HG03175 (cell line): ENCODE data around the gene DNAAF5.
"Not testable (repeated sequence)": the region's sequence is repeated elsewhere in the genome, so short reads cannot be mapped to it uniquely, and the experiment has no call there.

Source experiments
- ATAC-seq: cut with Tn5 transposase; IDR thresholded peaks from one replicate; pipeline ENCODE4 v1.9.1; 2021; ENCODE audit warnings: mild to moderate bottlenecking, moderate library complexity; ENCODE audit not compliant: unreplicated experiment

The DNAAF5 gene

GRCh38 chr7:780081-780480 is 53.6 kb downstream of the DNAAF5 start:
- ATAC-seq = no peak

DNA sequence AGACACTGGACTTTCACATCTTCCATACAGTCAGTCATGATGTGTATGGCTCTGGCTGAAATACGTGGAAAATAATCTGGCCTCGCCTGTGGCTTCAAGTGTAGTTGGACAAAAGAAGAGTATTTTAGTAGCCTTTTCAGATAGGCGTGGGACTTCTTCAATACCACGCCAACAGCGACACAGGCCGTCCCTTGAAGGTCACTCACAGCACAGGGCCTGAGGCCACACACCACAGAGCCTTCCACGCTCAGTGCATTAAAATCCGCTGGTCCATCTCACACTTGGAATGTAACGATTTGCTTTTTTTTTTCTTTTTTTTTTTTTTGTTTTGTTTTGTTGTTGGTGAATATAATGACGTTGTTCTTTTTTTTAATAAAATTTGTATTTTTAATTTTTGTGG is 54.0 kb downstream of the DNAAF5 start:
- ATAC-seq = no peak

DNA sequence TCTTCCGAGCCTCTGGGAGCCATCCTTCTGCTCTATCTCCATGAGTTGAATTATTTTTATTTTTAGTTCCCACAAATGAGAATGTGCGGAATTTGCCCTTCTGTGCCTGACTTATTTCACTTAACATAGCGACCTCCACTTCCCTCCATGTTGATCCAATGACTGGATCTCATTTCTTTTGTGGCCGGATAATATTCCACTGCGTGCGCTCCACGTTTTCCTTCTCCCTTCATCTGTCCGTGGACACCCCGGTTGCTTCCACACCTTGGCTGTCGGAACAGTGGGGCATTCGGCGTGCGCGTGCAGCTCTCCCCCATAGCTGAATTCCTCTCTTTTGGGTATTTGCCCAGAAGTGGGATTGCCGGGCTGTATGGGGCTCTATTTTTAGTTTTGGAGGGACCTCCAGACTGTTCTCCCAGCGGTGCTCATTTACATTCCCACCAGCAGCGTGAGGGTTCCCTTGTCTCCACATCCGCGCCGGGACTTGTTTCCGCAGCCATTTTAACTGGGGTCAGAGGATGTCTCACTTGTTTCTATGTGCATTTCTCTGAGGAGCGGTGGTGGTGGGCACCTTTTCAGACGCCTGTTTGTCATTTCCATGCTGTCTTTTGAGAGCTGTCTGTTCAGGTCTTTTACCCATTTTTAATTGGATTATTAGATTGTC is 54.8 kb downstream of the DNAAF5 start:
- ATAC-seq = no peak

GRCh38 chr7:781936-782529 is 55.5 kb downstream of the DNAAF5 start:
- no peak for ATAC-seq

DNA sequence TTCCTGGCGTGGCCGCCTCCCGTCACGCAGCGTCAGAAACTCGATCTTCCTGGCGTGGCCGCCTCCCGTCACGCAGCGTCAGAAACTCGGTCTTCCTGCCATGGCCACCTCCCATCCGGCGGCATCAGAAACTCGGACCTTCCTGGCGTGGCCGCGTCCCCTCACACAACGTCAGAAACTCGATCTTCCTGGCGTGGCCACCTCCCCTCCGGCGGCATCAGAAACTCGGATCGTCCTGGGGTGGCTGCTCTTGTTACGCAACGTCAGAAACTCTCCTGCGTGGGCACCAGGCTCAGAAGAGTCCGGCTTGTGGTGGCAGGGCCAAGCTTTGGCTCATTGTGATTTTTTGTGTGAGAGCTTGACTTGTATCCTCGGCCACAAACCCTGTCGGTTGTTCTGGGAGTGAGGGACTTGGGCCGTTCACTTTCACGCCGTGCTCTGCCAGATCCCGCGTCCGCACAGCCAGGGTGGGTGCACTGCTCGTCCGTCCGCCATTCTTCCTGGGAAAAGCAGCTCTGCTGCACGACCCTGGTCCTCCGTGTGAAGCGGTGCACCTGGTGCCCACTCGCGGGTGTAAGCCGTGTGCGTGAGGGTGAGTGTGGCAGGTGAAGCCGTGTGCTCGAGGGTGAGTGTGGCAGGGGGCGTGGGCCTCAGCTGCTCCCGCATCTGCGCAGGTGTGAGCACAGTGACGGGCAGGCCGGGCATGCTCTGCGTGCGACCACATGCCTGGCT is 56.4 kb downstream of the DNAAF5 start:
- ATAC-seq = no peak

GRCh38 chr7:783556-784490 is 57.3 kb downstream of the DNAAF5 start:
- no peak for ATAC-seq

DNA sequence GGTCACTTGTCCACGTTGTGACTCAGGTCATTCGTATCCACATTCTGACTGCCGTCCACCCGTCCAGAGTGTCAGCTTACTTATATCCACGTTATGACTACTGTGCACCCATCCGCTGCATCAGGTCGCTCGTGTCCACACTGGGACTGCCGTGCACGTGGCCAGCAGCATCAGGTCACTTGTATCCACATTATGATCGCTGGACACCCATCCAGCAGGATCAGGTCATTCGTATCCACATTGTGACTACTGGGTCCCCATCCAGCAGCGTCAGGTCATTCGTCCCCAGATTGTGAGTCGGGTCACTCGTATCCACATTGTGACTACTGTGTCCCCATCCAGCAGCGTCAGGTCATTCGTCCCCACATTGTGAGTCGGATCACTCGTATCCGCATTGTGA is 58.5 kb downstream of the DNAAF5 start:
- no peak for ATAC-seq

DNA sequence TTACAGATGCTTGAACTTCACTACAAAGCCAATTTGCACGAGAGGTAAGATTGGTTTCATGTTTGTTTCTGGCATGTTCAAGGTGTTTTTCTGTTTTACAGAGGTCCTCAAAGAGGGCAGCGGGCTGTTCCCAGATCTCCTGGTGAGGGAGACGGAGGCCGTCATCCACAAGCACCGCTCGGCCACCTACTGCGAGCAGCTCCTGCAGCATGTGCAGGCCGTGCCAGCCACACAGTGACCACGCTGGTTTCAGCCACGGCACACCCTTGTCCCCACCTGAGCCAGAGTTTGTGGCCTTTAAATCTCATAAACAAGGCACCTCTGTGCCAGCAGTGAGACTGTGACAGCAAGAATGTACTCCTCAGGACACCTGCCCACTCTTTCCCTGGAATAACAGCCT is 58.9 kb downstream of the DNAAF5 start:
- ATAC-seq = no peak

GRCh38 chr7:786472-787255 is 60.2 kb downstream of the DNAAF5 start:
- no peak for ATAC-seq

GRCh38 chr7:787332-788240 is 61.1 kb downstream of the DNAAF5 start:
- no peak for ATAC-seq

DNA sequence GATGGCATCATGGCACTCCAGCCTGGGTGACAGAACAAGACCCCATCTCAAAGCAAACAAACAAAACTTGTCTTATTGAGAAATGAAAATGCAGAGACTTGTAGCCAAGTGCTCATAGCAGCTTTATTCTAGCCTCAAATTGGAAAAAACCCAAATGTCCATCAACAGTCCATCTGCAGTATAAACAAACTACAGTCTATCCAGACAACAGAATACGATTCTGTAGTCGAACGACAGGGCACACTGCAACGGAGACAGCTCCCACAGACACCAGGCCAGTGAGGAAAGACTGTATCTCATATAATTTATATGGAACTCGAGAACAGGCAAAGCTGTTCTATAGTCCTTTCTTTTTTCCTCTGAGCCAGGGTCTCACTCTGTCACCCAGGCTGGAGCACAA is 65.0 kb downstream of the DNAAF5 start:
- ATAC-seq = no peak

GRCh38 chr7:794207-794606 is 67.7 kb downstream of the DNAAF5 start:
- ATAC-seq = no peak

DNA sequence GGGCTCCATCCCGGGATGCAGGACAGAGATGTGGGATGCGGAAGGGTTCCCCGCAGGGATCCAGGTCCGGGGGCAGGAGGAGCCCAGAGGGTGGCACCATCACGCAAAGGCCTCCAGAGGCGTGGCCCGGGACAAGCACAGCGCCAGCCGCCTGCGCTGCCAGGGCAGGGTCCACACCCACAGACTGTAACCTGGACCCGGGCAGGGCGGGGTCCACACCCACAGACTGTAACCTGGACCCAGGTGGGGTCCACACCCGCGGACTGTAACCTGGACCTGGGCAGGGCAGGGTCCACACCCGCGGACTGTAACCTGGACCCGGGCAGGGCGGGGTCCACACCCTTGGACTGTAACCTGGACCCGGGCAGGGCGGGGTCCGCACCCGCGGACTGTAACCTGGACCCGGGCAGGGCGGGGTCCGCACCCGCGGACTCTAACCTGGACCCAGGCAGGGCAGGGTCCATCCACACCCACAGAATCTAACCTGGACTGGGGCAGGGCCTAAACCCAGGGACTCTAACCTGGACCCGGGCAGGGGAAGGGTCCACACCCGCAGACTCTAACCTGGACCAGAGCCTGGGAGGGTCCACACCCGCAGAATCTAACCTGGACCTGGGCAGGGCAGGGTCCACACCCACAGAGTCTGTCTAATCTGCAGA is 68.3 kb downstream of the DNAAF5 start:
- no peak for ATAC-seq

GRCh38 chr7:796434-797169 is 70.1 kb downstream of the DNAAF5 start:
- ATAC-seq = not testable (repeated sequence)

DNA sequence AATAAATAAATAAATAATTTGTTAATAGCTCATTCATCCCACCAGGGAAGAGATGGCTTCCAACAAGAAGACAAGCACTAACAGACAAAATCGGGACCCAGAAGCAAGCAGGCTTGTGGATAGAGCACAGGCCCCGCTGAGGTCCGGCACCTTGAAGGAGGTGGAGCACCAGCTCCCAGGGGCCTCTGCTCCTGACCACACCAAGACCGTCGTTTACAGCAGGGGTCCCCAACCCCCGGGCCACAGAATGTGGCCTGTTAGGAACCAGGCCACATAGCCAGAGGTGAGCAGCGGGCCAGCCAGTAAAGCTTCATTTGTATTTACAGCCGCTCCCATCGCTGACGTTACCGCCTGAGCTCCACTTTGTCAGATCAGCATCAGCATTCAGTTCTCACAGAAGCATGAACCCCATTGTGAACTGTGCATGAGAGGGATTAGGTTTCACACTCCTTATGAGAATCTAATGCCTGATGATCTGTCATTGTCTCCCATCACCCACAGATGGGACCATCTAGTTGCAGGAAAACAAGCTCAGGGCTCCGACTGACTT is 72.5 kb downstream of the DNAAF5 start:
- no peak for ATAC-seq

- ATAC-seq = no peak
Observed at GRCh38 chr7:800692-801091, 74.2 kb downstream of the DNAAF5 start.

DNA sequence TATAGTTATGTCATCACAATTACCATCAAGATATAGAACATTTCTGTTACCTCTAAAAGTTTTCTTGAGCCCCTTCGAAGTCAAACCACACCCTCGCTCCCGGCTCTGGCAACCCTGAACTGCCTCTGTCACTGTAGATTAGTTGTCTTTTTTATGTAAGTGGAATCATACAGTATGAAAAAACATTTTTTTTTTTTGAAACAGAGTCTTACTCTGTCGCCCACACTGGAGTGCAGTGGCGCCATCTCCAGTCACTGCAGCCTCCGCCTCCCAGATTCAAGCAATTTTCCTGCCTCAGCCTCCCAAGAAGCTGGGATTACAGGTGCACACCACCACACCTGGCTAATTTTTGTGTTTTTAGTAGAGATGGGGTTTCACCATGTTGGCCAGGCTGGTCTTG is 74.9 kb downstream of the DNAAF5 start:
- ATAC-seq = not testable (repeated sequence)

DNA sequence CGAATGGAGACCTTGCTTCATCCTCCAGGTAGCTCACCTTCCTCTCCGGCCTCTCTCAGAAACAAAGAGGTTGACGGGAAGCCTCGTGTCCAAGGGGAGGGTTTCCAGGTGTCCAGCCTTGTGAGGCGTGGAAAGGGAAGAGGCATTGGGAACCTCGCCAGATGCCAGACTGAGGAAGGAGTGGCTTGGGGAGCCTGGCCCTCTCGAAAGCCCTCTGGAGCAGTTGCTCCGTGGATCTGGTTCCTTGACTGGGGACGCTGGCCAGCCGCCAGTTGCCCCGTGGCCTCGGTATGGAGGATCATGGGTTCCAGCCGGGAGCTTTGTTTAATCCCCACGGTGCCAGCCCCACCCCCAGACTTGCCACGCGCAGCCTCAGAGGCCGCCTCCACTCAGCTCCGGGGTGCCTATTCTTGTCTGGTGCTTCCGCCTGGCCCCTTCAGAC is 75.5 kb downstream of the DNAAF5 start:
- no peak for ATAC-seq
